ENCODE data around the gene PHOSPHO1.
A peak's percentile ranks its signal among the peaks of the same experiment; 100 is the strongest.

PHOSPHO1 gene

DNA sequence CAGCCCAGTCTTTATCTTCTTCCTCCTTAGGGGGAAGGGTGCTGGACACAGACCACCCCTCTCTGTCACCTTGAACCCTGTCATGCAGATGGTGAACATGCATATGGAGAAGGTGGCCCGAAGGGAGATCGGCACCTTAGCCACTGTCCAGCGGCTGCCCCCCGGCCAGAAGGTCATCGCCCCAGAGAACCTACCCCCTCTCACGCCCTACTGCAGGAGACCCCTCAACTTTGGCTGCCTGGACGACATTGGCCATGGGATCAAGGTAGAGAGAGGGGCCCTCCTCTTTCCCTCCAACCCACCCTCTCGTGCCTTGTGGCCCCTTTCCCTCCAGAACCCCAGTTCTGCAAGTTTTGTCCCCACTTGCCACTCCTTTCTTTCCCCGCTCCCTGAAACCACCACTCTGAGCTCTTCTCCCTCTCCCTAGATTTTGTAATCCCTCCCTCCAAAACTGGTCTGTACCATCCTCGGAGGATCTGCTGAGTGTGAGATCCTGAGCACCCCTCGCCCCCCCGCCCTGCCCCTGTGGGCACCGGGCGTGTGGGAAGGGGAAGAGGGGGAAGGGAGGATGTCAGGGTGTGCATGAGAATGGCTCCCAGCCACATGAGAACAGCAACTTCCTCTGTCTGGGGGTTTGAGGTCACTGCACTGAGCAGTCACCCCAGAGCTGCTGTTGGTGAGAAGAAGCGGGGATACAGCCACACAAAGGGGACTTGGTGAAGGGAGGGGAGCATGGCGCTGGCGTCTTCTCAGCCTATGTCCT, 12.8 kb downstream of the PHOSPHO1 start:
- peak; percentile 47 for DNase-seq

DNA sequence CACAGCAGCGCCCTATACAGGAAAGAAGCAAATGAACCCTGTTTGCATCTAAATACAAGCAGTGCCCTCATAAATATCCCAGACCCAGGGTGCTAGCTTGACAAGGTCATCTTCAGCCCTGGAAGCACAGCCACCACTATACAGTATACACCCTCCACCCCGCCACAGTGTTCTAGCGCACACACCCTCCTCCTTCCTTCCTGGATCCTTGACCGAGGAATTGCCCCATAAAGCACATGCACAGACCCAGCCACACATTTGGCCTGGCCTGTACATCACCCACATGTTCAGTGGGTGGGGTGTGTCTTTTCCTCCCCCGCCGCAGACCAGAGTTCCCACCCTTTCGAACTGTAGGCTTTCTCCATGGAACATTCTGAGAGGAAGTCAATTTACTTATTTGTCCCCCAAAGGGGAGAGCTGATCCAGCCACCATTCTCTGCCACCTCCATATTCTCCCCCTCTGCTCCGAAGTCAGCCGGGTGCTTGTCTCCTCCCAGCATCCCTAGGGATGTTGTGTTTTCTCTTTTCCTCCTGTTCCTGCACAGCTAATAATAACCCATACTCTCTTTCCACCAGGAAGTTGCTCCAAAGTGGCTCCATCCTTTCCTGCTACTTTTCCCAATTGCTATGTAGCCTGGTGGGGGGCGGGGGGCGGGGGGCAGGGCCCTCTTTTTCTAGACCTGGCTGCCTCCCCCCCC, 13.5 kb downstream of the PHOSPHO1 start:
- no peak for DNase-seq

DNA sequence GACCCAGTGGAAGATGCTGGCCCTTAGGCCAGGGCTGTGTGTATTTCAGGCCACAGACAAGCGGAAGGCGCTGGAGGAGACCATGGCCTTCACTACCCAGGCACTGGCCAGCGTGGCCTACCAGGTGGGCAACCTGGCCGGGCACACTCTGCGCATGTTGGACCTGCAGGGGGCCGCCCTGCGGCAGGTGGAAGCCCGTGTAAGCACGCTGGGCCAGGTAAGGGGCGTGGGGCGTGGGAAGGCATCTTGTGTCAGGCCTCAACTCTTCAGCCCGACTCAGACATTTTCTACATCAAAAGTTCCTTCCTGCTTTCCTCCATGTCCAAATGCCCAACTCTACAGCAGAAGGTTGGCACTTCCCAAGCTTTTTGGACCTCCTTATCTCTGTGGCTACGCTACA, 14.1 kb downstream of the PHOSPHO1 start:
- DNase-seq: no peak

DNA sequence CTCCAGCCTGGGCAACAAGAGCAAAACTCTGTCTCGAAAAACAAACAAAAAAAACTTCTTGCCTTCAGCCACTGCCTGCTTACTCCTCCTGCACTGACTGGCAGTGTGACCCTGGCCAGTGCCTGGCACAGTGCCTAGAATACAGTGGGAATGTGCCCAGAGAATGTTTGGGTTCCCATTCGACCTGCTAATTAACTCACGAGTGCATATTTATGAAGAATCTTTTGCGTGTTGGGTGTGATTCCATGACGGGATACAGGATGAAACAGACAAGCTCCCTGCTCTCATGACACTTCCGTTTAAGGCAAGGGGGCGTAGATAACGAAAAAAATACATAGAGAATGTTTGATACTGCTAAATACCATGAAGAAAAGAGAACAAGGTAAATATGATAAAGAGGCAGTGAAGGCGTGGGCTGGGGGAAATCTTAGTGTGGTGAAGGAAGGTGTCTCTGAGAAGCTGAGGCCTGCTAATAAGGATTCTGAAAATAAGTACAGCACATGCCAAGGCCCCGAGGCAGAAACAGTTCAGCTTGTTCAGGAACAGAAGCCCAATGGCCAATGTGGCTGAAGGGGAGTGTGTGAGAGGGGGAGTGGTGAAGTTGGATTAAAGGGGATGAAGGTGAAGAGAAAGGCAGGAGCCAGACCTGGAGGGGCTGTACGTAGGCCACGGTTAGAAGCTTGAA, 15.8 kb downstream of the PHOSPHO1 start:
- DNase-seq: no peak

DNA sequence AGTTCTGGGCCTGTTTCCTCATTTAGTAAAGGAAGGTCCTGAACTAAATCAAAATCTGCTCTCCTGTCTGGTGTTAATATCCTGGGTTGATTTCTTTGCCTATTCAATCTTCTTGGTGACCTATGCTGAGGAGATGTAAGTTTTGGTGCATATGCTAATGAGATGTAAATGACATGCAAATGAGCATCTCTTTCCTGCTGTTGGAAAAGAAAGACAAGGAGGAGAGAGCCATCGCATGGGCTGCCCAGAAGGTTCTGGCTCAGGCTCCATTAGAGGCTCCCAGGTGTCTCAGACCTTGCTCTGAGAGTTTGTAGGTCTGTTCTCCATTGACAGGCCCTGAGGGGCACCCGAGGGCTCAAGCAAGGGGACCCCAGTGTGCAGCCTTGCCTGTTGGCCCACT, 16.7 kb downstream of the PHOSPHO1 start:
- no peak for DNase-seq

DNA sequence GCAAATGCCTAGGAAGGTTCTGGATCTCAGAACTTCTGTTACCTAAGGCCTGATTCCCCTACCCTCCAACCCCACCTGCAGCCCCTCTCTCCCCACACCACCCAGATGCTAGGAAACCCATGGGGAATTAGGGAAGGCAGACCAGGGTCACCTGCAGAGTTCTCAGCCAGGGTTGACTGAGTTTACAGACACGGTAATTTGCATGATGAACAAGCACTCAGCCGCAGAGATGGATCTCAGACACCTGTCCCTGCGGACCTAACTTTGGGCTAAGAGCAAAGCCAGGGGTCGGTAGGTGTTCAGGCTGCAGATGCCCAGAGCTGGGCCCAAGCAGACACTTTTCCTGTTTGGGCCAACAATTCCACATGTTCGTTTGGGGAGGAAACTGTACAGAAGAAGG, 17.2 kb downstream of the PHOSPHO1 start:
- DNase-seq: no peak

DNA sequence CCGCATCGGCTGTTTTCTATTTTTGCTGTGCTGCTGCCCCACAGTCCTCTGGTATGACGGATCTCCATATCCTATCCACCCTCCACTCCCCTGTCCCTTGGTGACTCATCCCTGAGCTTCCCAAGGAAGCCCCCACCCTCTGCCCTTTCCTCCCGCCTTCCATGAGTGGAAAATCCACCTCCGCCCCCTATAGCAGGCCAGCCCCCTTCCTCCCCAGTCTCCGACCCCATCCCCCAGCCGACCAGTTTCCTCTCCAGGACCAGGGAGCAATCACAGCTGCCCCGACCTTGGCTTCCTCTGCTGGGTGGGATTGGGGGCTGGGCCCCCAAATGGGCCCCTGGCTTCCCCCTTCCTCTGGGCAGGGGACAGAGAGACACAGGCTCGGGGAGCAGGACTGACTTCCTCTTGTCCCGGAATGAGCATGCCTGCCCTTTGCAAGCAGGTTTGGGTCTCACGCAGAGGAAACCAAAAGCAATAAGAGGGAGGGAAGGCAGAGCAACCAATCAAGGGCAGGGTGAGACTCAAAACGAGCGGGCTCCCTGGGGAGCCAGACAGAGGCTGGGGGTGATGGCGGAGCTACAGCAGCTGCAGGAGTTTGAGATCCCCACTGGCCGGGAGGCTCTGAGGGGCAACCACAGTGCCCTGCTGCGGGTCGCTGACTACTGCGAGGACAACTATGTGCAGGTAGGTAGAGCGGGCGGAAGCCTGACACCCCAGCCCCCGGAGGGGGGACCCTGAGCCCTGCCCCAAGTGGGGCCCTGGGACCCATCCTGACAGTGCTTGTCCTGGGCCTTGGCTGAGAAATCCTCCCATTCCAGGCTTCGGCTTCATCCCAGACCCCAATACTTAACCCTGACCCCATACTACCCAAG, 20.2 kb downstream of the PHOSPHO1 start, which contains the start of the genes ABI3 and GNGT2:
TSS of gene ABI3 (plus strand) at position 550 of the 872 bp plus-strand sequence. CDS start at position 568, 18 bp downstream.
TSS of gene GNGT2 (minus strand) at position 417 of the 872 bp plus-strand sequence. CDS start 3,152 bp downstream, outside the sequence.
- peak; percentile 67 for DNase-seq

DNA sequence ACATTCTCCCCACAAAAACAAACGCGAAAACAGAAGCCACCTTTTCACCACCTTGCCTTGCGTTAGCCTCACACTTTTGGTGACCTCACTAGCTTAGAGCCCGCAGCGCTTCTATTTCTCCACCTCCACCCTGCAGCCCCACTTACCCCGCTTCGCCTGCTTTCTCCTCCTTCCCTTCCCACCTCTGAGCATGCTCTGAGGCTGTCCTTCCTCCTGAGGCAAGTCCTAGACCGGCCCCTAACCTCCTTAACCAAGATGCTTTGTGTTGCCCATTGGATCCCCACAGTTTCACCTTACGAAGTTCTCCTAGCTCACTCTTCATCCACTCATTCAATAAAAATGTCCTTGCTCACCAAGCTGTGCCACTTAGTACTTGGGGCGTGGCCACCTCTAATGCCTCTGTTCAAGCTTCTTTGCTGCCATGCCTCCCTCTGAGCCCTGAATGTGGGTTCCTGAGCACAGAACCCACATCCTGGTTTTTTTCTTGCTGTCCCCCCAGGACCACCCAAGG, 21.5 kb downstream of the PHOSPHO1 start:
- no peak for DNase-seq

DNA sequence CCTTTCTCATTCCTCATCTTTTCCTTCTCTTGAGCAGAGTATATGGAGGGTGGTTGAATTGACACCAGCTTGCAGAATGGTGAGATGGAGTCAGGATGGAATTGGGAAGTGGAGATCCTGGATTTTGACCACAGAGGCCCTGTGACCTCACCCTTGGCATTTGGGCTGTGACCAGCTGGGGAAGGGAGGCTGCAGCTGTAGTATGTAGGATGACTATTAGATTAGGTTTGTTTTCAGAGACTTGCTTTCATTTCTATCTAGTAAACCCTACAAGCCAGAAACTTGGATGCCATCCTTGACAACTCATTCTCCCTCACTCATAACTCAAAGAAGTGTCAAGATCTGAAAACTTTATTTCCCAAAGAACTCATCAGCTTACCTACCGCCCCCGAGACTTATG, 26.1 kb downstream of the PHOSPHO1 start:
- DNase-seq: no peak

DNA sequence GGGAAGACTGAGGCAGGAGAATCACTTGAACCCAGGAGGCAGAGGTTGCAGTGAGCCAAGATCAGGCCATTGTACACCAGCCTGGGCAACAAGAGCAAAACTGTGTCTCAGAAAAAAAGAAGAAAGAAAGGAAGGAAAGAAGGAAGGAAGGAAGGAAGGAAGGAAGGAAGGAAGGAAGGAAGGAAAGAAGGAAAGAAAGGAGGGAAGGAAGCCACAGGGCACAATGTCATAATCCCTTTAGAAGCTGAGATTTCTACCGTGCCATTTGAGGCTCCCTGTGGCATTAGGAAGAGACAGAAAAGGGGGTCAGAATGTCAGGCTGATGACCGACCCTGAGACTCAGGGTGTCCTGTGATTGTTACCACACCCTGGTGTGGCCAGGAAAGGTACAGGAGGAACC, 26.8 kb downstream of the PHOSPHO1 start:
- no peak for DNase-seq

DNA sequence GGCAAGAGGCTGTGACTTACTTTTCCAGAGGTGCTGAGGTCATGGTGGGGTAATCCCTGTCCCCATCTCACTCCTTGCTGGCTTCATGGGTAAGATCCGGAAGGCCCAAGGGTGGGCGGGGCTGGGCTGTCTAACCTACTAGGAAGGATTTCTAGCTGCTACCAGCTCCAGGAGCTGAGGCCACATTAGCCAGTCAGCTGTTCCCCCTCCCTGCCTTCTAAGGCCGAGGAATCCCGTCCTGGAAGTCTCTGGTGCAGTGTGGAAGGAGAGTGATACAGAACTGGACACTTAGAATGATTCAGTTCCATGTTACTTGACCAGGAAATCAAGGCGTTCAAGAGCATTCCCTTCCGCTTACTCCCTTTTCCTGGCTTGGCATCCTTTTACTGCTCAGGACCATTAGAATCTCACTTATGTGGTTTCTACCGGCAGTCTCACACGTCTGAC, 29.1 kb downstream of the PHOSPHO1 start:
- no peak for DNase-seq

DNA sequence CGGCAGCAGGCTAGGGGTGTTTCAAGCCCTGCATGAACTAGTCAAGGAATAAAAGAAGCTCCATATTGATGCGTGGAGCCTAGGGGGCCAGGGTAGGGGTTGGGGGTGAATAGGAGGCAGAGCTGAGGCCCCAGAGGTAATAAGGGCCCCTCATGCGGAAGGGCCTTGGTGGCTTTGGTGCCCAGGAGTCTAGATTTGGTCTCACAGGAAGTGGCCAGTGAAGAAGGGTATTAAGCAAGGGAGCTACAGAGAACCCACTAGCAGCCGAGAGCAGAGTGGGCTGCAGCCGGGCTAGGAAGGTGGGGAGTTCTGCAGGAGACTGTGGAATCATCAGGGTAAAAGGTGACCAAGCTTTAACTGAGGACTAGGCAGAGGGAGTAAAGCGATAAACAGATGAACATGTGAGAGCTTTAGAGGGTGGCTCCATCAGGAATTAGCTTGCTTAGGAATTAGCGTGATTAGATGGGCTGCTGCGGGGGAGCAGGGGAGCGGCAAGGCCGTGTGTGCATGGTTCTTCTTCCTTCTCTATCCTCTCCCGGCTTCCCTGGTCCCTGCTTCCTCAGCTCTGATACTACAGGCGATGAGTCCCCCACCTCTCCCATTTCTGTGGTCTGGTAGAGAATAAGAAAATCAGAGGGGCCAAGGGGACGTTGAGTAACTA, 30.0 kb downstream of the PHOSPHO1 start:
- no peak for DNase-seq

DNA sequence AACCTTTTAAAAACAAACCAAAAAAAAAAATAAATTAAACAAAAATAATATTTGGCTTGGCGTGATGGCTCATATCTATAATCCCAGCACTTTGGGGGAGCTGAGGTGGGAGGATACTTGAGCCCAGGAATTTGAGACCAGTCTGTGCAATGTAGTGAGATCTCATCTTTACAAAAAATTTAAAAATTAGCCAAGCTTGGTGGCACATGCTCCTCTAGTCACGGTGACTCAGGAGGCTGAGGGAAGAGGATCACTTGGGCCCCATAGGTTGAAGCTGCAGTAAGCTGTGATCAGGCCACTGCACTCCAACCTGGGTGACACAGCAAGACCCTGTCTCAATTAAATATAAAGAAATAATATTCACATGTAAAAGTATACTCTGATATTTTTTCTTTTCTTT, 32.4 kb downstream of the PHOSPHO1 start:
- DNase-seq: no peak

DNA sequence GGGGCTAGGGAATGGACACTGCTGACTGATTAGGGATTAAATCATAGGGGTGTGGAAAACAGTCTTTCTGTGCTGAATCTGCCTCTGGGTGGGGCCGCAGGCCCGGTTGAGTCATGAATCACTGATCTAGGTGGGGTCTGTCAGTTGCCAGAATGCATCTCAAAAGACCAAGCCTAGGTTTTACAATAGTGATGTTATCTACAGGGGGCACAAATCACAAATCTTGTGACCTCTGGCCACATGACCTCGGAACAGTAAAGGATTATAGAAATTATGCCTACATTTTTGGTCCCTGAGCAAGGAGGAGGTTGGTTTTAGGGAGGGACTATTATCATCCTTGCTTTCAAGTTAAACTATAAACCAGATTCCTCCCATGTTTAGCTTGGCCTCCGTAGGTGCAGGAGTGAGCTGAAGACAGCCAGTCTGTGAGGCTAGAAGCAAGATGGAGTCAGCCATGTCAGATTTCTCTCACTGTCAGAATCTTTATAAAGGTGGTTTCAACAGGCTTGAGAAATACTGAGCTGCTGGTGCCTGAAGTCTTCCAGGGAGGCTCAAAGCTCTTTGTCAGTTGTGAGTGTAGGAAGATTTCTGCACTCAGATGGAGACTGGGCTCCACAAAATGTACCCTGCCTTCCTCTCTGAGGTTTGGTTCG, 33.1 kb downstream of the PHOSPHO1 start:
- no peak for DNase-seq

DNA sequence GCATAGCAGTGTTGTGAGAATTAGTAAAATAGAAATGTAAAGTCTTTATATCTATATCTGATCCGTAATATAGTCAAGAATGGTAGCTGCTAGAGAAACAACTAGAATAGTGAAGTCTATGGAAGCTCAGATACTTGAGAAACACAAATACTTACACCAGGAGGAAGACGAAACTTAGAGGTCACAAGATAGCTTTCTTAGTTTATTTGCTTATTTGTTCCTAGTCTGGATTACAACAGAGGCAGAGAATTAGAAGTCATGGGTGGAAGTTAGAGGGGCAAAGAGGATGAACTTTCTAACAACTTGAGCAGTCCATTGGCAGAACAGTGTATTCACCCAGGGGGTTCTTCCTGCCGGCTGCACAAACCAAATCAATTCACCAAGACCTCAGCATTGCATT, 34.1 kb downstream of the PHOSPHO1 start:
- DNase-seq: no peak

DNA sequence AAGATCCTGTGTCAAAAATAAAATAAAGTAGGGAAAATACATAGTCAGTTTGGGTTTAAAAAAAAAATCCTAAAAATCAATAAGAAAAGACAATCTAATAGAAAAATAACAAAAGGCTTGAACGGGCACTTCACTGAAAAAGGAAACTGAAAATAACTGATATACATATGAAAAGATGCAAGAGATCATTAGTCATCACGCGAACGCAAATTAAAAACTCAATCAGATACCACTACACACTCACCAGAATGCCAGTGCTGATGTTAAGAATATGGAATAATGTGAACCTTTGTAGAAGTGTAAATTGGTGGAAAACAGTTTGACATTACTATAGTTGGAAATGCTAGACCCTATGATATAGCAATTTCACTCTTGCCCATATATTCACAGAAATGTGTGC, 34.8 kb downstream of the PHOSPHO1 start:
- no peak for DNase-seq

DNA sequence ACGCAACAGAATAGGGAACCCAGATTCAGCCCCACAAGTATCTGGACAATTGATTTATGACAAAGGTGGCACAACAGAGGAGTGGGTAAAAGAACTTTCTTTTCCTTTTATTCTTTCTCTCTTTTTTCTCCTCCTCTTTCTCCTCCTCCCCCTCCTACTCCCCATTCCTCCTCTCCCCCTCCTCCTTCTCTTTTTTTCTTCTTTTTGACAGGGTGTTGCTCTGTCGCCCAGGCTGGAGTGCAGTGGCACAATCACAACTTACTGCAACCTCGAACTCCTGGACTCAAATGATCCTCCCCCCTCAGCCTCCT, 36.3 kb downstream of the PHOSPHO1 start:
- DNase-seq: no peak

DNA sequence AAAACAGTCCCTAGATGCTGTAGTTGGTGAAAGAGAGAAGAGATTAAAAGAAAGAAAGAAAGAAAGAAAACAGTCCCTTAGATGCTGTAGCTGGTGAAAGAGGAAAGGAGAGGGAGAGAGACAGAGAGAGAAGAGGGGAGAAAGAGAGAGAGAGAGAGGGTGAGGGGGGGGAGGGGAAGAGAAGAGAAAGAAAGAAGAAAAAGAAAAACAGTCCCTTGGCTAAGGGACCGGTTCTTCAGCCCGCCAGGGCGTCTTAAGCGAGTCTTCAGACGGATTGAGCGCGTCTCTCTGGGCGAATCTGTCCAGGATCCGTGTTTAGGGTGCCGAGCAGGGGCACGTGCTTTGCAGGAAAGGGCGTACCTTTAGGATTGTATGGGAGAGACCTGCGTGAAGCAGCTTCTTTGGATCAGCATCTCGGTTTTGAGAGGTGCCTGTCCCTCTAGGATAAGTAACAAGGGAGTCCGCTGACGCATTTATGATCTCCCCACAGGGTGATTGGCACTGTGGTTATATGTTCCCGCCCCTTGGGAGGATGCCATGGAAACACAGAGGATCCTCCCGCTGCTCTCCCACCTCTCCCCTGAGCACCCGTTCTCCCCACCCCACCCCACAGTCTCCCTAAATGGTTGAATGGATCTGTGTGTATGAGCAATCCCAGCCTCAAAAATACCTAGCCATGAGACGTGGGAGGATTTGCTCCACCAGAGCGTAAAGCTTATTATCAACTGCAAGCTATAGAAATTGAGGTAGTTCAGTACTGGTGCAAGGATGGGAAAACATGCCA, 36.9 kb downstream of the PHOSPHO1 start:
- peak; percentile 50 for DNase-seq

DNA sequence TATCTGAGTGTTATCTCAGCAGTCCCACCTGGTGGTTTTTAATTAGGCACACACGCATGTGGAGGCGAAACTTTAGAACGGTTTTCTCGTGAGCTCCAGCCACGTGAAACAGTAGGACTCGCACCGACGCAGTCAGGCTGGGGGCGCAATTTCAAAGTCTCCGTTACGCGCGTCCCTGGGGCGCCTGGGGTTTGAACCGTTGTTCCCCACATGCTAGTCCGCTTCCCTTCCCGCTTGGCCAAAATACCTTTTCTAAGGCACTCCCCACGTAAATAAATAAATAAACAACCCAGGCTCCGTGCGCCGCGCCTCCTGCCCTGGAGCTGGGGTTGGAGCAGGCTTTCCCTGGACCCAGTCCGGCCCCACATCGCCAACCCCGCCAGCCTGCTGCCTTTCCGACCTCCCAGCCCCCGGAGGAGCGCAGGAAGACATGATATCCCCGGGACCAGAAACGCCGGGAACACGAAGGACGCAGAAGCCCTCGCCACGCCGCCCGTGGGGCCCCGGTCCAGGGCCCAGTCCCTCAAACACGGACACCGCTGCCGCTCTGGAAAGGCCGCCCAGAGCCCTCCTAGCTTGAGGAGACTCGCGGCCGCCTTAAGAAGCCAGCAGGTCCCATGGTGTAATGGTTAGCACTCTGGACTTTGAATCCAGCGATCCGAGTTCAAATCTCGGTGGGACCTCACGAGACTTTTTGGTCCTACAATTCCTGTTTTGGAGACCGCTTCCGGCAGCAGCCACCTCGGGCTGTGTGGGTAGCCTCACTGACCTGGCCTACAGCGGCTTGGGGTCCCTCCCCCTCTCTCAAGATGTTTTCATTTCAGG, 38.5 kb downstream of the PHOSPHO1 start:
- DNase-seq: peak; percentile 97

All from left hindlimb (tissue), 1 donor.